ENCODE results near the gene TPST2. TPM values are rescaled to one million over a fixed set of nuclear protein-coding genes. Genes with fewer than 3 reads are reported as not detected.
A peak's percentile ranks its signal among the peaks of the same experiment; 100 is the strongest.

The TPST2 gene
- total RNA-seq, 1 donor from 2014 or later = 10.7 TPM

- peak overlapping the region; percentile 11 for H3K4me3 Mint-ChIP-seq
- TF ChIP-seq, protein P1, sequence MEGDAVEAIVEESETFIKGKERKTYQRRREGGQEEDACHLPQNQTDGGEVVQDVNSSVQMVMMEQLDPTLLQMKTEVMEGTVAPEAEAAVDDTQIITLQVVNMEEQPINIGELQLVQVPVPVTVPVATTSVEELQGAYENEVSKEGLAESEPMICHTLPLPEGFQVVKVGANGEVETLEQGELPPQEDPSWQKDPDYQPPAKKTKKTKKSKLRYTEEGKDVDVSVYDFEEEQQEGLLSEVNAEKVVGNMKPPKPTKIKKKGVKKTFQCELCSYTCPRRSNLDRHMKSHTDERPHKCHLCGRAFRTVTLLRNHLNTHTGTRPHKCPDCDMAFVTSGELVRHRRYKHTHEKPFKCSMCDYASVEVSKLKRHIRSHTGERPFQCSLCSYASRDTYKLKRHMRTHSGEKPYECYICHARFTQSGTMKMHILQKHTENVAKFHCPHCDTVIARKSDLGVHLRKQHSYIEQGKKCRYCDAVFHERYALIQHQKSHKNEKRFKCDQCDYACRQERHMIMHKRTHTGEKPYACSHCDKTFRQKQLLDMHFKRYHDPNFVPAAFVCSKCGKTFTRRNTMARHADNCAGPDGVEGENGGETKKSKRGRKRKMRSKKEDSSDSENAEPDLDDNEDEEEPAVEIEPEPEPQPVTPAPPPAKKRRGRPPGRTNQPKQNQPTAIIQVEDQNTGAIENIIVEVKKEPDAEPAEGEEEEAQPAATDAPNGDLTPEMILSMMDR (conservative IDR thresholded peaks at IDR 0.05) = no peak
- peaks cover 1% of the 10 kb centered on the region for H3K27me3 Mint-ChIP-seq (ENCODE audit: low read depth)
- no peaks in the 10 kb centered on the region for H3K36me3 Mint-ChIP-seq (ENCODE audit: low read depth)
- DNase-seq (ENCODE audit: low read depth, low spot score) = no peak
- no peaks in the 10 kb centered on the region for H3K9me3 Mint-ChIP-seq
- H3K4me1 Mint-ChIP-seq = peaks cover 6% of the 10 kb centered on the region
- H3K27ac Mint-ChIP-seq (ENCODE audit: unreplicated experiment) = no peak overlapping the region
Measured at GRCh38 chr22:26585104-26585790, 4.7 kb downstream of the TPST2 start.

GRCh38 chr22:26584010-26584409 is 5.9 kb downstream of the TPST2 start:
- Mint-ChIP-seq H3K36me3 (ENCODE audit: low read depth) (no peaks in the 10 kb centered on the region), H3K27me3 (ENCODE audit: low read depth) (no peaks in the 10 kb centered on the region), H3K27ac (ENCODE audit: unreplicated experiment) (no peak overlapping the region), H3K4me1 (peaks cover 6% of the 10 kb centered on the region), H3K4me3 (no peak overlapping the region), H3K9me3 (no peaks in the 10 kb centered on the region)
- DNase-seq (ENCODE audit: low read depth, low spot score) = no peak
- TF ChIP-seq, protein P1 (conservative IDR thresholded peaks at IDR 0.05) = no peak

DNA sequence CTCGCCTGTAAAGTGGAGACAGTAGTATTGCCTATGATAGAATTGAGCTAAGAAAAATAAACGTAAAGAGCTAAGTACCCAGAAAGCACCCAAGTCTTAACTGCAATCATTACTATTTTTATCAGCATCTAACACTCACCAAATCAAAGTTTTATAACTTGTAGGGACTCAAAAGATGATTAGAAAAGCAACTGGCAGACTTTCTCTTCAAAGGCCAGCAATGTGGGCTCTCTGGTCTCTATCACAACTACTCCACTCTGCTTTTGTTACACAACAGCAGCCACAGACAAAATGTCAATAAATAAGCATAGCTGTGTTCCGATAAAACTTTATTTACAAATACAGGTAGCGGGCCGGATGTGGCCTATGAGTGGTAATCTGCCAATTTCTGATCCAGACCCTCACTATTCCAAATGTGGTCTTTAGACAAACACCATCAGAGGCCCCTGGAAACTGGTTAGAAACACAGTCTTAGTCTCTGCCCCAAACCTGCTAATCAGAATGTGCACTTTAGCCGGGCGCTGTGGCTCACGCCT is 8.2 kb downstream of the TPST2 start:
- H3K4me1 Mint-ChIP-seq = peaks cover 6% of the 10 kb centered on the region
- H3K4me3 Mint-ChIP-seq = no peak overlapping the region
- TF ChIP-seq, protein P1 (conservative IDR thresholded peaks at IDR 0.05) = no peak
- no peak overlapping the region for H3K27ac Mint-ChIP-seq (ENCODE audit: unreplicated experiment)
- no peaks in the 10 kb centered on the region for H3K27me3 Mint-ChIP-seq (ENCODE audit: low read depth)
- DNase-seq (ENCODE audit: low read depth, low spot score) = no peak
- no peaks in the 10 kb centered on the region for H3K9me3 Mint-ChIP-seq
- H3K36me3 Mint-ChIP-seq (ENCODE audit: low read depth) = no peaks in the 10 kb centered on the region

- Mint-ChIP-seq H3K27ac (ENCODE audit: unreplicated experiment) (no peak overlapping the region), H3K4me1 (peaks cover 10% of the 10 kb centered on the region), H3K27me3 (ENCODE audit: low read depth) (no peaks in the 10 kb centered on the region), H3K9me3 (no peaks in the 10 kb centered on the region), H3K36me3 (ENCODE audit: low read depth) (no peaks in the 10 kb centered on the region), H3K4me3 (no peak overlapping the region)
- TF ChIP-seq, protein P1 (conservative IDR thresholded peaks at IDR 0.05) = no peak
- DNase-seq (ENCODE audit: low read depth, low spot score) = no peak
Measured at GRCh38 chr22:26581026-26581425, 8.9 kb downstream of the TPST2 start.

GRCh38 chr22:26580240-26580962 is 9.5 kb downstream of the TPST2 start:
- no peaks in the 10 kb centered on the region for H3K36me3 Mint-ChIP-seq (ENCODE audit: low read depth)
- H3K4me3 Mint-ChIP-seq = no peak overlapping the region
- TF ChIP-seq, protein P1 (conservative IDR thresholded peaks at IDR 0.05) = no peak
- H3K27me3 Mint-ChIP-seq (ENCODE audit: low read depth) = no peaks in the 10 kb centered on the region
- H3K9me3 Mint-ChIP-seq = no peaks in the 10 kb centered on the region
- H3K27ac Mint-ChIP-seq (ENCODE audit: unreplicated experiment) = no peak overlapping the region
- no peak for DNase-seq (ENCODE audit: low read depth, low spot score)
- H3K4me1 Mint-ChIP-seq = peaks cover 10% of the 10 kb centered on the region
